ENCODE data around the gene SOST. TPM values are rescaled to one million over a fixed set of nuclear protein-coding genes. Genes with fewer than 3 reads are reported as not detected.

Gene SOST
- total RNA-seq, 1 experiment from 2014 or later: not detected

DNA sequence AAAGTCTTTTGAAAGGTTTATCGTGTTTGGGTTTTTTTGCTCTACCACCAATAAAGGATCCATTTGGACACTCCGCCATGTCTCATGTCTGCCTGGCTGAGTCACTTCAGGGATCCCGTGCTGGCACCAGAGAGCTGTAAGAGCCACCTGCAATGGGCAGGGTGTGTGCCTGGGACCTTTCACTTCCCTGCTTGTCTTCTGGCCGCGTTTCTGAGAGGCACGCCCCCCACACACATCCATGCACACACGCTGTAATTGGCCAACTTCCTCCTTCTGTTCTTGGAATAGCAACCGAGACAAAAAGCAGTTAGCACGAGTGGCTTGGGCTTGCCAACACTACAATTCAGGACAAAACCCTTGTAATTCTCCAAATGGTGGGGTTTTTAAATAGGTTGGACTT is 9.8 kb upstream of the SOST start:
- ChIA-PET CTCF (no interaction called here), POLR2A (ENCODE audit: unreplicated experiment) (no interaction called here)
- no TSS peak for BruUV-seq (replicated peaks)
- Histone ChIP-seq H3K27me3 (ENCODE audit: insufficient read depth, low read depth) (no peaks in the 10 kb centered on the region), H3K4me3 (no peak overlapping the region), H3K9me3 (ENCODE audit: insufficient read depth, low read depth) (no peaks in the 10 kb centered on the region), H3K9me2 (ENCODE audit: insufficient read depth) (no peaks in the 10 kb centered on the region), H3K4me2 (no peak overlapping the region), H3F3A (ENCODE audit: insufficient read depth, low read depth) (peaks cover 26% of the 10 kb centered on the region; the same call in 1 of the 2 replicates), H3K4me1 (replicated peaks; ENCODE audit: insufficient read depth) (no peaks in the 10 kb centered on the region), H3K36me3 (ENCODE audit: low read depth) (peaks cover 4% of the 10 kb centered on the region; the same call in 1 of the 2 replicates), H3K27ac (no peak overlapping the region), H2AFZ (no peak overlapping the region), H3K79me2 (ENCODE audit: low read depth) (no peaks in the 10 kb centered on the region), H4K20me1 (ENCODE audit: insufficient read depth) (no peaks in the 10 kb centered on the region)
- intact Hi-C loops (cut with micrococcal nuclease; ENCODE audit: unreplicated experiment): no loop called here
- no peak for DNase-seq
- TF ChIP-seq, protein P1, sequence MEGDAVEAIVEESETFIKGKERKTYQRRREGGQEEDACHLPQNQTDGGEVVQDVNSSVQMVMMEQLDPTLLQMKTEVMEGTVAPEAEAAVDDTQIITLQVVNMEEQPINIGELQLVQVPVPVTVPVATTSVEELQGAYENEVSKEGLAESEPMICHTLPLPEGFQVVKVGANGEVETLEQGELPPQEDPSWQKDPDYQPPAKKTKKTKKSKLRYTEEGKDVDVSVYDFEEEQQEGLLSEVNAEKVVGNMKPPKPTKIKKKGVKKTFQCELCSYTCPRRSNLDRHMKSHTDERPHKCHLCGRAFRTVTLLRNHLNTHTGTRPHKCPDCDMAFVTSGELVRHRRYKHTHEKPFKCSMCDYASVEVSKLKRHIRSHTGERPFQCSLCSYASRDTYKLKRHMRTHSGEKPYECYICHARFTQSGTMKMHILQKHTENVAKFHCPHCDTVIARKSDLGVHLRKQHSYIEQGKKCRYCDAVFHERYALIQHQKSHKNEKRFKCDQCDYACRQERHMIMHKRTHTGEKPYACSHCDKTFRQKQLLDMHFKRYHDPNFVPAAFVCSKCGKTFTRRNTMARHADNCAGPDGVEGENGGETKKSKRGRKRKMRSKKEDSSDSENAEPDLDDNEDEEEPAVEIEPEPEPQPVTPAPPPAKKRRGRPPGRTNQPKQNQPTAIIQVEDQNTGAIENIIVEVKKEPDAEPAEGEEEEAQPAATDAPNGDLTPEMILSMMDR (conservative IDR thresholded peaks at IDR 0.05): no peak
- TF ChIP-seq EZH2 (IDR thresholded peaks at IDR 0.05; ENCODE audit: low read depth): no peak

DNA sequence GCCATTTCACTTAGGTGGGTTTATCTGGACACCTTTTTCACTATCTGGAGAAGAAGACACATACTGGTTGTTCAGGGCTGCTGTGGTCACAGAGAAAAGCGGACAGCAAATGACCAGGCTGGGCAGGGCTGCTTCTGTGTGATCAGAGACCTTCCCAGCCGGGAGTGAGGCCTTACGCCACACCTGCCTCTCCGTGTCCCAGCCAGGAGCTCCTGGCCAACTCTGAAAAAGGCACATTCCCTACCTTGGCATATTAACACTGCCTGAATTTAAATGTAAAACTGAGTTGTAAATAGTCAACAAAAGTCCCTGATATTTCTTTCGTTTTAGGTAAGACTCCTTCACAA is 9.1 kb upstream of the SOST start:
- no peaks in the 10 kb centered on the region for H3K9me2 ChIP-seq (ENCODE audit: insufficient read depth)
- no peak overlapping the region for H2AFZ ChIP-seq
- no peak overlapping the region for H3K27ac ChIP-seq
- H3F3A ChIP-seq (ENCODE audit: insufficient read depth, low read depth): peaks cover 26% of the 10 kb centered on the region; the same call in 1 of the 2 replicates
- no peaks in the 10 kb centered on the region for H3K79me2 ChIP-seq (ENCODE audit: low read depth)
- POLR2A ChIA-PET (ENCODE audit: unreplicated experiment): no interaction called here
- intact Hi-C loops (cut with micrococcal nuclease; ENCODE audit: unreplicated experiment): no loop called here
- no peaks in the 10 kb centered on the region for H3K9me3 ChIP-seq (ENCODE audit: insufficient read depth, low read depth)
- DNase-seq: no peak
- no peaks in the 10 kb centered on the region for H3K27me3 ChIP-seq (ENCODE audit: insufficient read depth, low read depth)
- H3K36me3 ChIP-seq (ENCODE audit: low read depth): peaks cover 4% of the 10 kb centered on the region; the same call in 1 of the 2 replicates
- H3K4me2 ChIP-seq: no peak overlapping the region
- H3K4me1 ChIP-seq (replicated peaks; ENCODE audit: insufficient read depth): no peaks in the 10 kb centered on the region
- no peaks in the 10 kb centered on the region for H4K20me1 ChIP-seq (ENCODE audit: insufficient read depth)
- CTCF ChIA-PET: interaction anchor here (1.0 to 1.2 kb wide), 2 partner anchors 72 to 78 kb away, joined by 3 to 4 read pairs; no protein-coding TSS in a partner anchor
- H3K4me3 ChIP-seq: no peak overlapping the region
- TF ChIP-seq, protein P1 (conservative IDR thresholded peaks at IDR 0.05): no peak
- TF ChIP-seq EZH2 (IDR thresholded peaks at IDR 0.05; ENCODE audit: low read depth): no peak
- BruUV-seq (replicated peaks): no TSS peak

DNA sequence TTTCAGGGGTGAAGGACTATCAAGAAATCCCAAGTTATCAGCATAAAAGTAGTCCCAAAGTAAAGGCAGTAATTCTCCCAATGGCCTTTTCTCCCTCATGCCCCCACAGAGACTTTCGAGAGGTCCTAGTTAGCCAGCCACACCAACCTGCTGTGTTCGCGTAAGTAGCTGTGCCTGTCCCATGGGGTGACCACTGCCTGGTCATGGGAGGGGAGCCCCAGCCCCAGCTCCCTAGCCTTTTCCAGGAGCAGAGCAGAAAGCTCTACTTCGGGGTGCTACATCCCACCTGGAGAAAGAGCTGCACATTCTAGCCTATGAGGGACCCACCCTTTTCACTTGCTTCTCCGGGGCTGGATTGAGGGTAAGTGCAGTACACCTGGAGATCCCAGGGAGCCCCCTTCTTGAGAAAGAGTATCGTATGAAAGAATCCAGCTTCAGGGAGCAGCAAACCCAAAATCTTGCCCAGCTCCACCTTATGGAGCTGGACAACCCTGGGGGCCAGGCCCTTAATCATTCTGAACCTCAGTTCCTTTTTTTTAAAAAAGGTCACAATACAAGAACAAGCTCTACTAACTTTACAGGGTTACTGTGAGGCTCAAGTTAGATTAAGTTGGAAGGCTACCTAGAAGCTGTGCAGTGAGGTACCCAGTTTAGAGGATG is 8.6 kb upstream of the SOST start:
- POLR2A ChIA-PET (ENCODE audit: unreplicated experiment): interaction anchor here (0.5 to 0.7 kb wide), 2 partner anchors 79 to 249 kb away, joined by 3 read pairs; no protein-coding TSS in a partner anchor
- Histone ChIP-seq H3K36me3 (ENCODE audit: low read depth) (peaks cover 4% of the 10 kb centered on the region; the same call in 1 of the 2 replicates), H3F3A (ENCODE audit: insufficient read depth, low read depth) (peaks cover 26% of the 10 kb centered on the region; the same call in 1 of the 2 replicates), H3K27ac (no peak overlapping the region), H3K4me1 (replicated peaks; ENCODE audit: insufficient read depth) (no peaks in the 10 kb centered on the region), H3K27me3 (ENCODE audit: insufficient read depth, low read depth) (no peaks in the 10 kb centered on the region), H3K4me3 (no peak overlapping the region), H2AFZ (no peak overlapping the region), H3K4me2 (no peak overlapping the region), H4K20me1 (ENCODE audit: insufficient read depth) (no peaks in the 10 kb centered on the region), H3K9me3 (ENCODE audit: insufficient read depth, low read depth) (no peaks in the 10 kb centered on the region), H3K9me2 (ENCODE audit: insufficient read depth) (no peaks in the 10 kb centered on the region), H3K79me2 (ENCODE audit: low read depth) (no peaks in the 10 kb centered on the region)
- intact Hi-C loops (cut with micrococcal nuclease; ENCODE audit: unreplicated experiment): no loop called here
- TF ChIP-seq EZH2 (IDR thresholded peaks at IDR 0.05; ENCODE audit: low read depth): no peak
- BruUV-seq (replicated peaks): no TSS peak
- CTCF ChIA-PET: interaction anchor here (0.6 to 1.2 kb wide), 4 partner anchors 60 to 188 kb away, joined by 3 to 5 read pairs (median 4); no protein-coding TSS in a partner anchor
- DNase-seq: no peak
